Nephron progenitor cell (in vitro differentiated cells): ENCODE data around the gene ADPRHL1.

Experiments
- DNase-seq: peaks from one replicate; pipeline ENCODE4 v3.0.0; 2021
- H3K27ac Mint-ChIP-seq: 2 replicates; pipeline ENCODE4 v1.8.0; 2021; ENCODE audit warnings: mild to moderate bottlenecking, moderate library complexity, mixed read lengths
- H3K27me3 Mint-ChIP-seq: 2 replicates; pipeline ENCODE4 v1.8.0; 2021; ENCODE audit warnings: mild to moderate bottlenecking, low read depth, mixed read lengths; ENCODE audit not compliant: poor library complexity
- H3K36me3 Mint-ChIP-seq: 2 replicates; pipeline ENCODE4 v1.8.0; 2021; ENCODE audit warnings: low read depth, mixed read lengths
- H3K4me1 Mint-ChIP-seq: 2 replicates; pipeline ENCODE4 v1.8.0; 2021; ENCODE audit warnings: mixed read lengths
- H3K4me3 Mint-ChIP-seq: 2 replicates; pipeline ENCODE4 v1.8.0; 2021; ENCODE audit warnings: mild to moderate bottlenecking, moderate library complexity, mixed read lengths
- H3K9me3 Mint-ChIP-seq: 2 replicates; pipeline ENCODE4 v1.8.0; 2021; ENCODE audit warnings: mild to moderate bottlenecking, moderate library complexity, mixed read lengths
- TF ChIP-seq, protein P1 (sequence below): fragments of 200-600 bp; sonication (generic); IDR thresholded peaks from 2 replicates; pipeline ENCODE4 v1.5.0; 2021; ENCODE audit warnings: antibody characterized with exemption

Gene ADPRHL1

DNA sequence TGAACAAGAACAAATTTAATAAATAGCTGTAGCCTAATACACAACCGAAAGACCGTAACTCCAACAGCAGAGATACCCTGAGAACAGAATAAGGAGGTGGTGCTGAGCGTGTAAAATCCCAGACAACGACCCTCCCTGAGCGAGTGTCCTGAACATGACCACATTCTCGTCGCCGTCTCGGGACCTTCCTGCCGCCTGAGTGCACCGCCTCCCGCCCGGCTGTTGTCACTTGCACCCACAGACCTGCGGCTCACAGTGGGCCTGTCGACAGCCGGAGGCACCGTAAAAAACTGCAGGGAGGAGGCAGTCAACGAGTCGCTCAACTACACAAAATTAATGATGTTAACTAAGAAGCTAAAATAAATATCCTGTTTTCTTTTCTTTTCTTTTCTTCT lies 53.5 kb downstream of the ADPRHL1 start:
- TF ChIP-seq, protein P1, sequence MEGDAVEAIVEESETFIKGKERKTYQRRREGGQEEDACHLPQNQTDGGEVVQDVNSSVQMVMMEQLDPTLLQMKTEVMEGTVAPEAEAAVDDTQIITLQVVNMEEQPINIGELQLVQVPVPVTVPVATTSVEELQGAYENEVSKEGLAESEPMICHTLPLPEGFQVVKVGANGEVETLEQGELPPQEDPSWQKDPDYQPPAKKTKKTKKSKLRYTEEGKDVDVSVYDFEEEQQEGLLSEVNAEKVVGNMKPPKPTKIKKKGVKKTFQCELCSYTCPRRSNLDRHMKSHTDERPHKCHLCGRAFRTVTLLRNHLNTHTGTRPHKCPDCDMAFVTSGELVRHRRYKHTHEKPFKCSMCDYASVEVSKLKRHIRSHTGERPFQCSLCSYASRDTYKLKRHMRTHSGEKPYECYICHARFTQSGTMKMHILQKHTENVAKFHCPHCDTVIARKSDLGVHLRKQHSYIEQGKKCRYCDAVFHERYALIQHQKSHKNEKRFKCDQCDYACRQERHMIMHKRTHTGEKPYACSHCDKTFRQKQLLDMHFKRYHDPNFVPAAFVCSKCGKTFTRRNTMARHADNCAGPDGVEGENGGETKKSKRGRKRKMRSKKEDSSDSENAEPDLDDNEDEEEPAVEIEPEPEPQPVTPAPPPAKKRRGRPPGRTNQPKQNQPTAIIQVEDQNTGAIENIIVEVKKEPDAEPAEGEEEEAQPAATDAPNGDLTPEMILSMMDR: no peak
- Mint-ChIP-seq H3K4me1 (peaks cover 34% of the 10 kb centered on the region), H3K27ac (peak overlapping the region; percentile 36), H3K36me3 (no peaks in the 10 kb centered on the region), H3K27me3 (peaks cover 15% of the 10 kb centered on the region), H3K4me3 (no peak overlapping the region), H3K9me3 (no peaks in the 10 kb centered on the region)
- no peak for DNase-seq

DNA sequence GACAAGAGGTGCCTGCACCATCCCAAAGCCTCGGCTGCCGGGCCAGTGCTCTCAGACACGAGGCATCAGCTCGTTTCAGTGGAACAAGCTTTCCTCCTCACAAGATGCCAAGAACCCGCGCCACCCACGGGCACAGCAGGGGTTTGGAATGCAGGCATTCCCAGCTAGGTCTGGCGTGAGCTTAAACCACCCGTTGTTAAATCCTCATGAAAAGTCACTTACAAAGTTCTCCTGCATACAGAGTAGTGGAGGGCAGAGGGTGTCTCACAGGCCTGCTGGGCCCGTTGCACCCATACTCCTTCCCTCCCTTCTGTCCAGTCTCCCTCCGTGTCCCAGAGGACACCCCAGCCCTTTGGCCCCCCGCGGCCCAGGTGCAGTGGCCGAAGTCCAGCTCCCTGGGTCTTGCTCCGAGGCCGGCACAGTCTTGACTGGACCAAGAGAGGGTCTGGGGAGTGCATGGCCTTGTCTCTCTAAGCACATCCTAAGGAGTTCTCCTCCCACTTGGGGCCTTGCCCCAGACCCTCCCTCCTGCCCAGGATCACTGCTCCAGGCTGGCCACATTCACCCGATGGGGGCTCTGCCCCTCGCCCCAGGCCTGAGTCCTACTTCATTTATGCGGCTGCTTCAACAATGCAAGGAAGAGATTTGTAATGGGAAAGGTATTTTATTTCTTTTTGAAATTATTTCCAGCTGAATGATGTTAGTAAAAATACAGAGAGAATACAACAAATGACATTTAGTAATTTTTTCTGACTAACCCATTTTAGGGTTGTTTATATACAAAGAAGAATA lies 54.1 kb downstream of the ADPRHL1 start:
- no peak for DNase-seq
- no peak overlapping the region for H3K4me3 Mint-ChIP-seq
- no peaks in the 10 kb centered on the region for H3K9me3 Mint-ChIP-seq
- H3K4me1 Mint-ChIP-seq: peaks cover 34% of the 10 kb centered on the region
- peaks cover 15% of the 10 kb centered on the region for H3K27me3 Mint-ChIP-seq
- H3K27ac Mint-ChIP-seq: peak overlapping the region; percentile 36
- TF ChIP-seq, protein P1: no peak
- no peaks in the 10 kb centered on the region for H3K36me3 Mint-ChIP-seq

DNA sequence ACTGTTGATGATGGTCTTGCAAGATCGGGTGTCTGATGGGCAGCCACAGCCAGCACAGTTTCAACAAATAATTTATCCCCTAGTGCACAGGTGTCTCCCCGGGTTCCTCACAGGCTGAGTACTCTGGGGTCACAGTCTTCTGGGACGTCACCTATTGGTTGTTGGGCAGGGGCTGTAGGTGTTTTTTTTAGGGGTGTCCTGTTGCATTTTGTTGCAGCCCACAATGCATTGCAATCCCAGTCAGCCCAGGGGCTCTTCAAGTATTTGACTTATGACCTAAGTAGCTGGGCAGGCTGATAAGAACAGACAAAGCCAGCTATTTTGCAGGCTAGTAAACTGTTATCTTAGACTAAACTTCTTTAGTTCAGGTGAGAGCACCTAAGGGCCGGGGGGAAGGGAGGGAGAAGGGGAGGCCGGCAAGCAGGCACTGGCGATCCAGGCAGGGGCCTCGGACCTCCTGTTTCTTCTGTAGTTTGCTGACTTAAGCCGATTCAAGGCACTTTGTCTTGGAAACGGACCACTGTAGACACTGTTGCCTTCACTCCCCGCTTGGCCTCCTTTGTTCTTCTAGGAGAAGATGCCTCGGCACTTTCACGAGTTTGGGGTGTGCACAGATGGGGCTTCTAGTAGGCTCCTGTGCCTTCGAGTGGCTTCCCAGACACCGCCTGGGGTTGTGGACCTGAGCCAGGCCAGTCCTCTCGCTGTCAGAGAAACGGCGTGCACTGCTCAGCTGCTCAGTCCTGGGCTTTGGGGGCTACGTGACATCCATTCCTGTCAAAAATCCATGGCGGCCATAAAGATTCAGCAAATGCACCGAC lies 55.5 kb downstream of the ADPRHL1 start:
- Mint-ChIP-seq H3K27ac (peak overlapping the region; percentile 91), H3K27me3 (peaks cover 15% of the 10 kb centered on the region), H3K9me3 (no peaks in the 10 kb centered on the region), H3K4me1 (peaks cover 41% of the 10 kb centered on the region), H3K4me3 (no peak overlapping the region), H3K36me3 (no peaks in the 10 kb centered on the region)
- no peak for DNase-seq
- TF ChIP-seq, protein P1: no peak

DNA sequence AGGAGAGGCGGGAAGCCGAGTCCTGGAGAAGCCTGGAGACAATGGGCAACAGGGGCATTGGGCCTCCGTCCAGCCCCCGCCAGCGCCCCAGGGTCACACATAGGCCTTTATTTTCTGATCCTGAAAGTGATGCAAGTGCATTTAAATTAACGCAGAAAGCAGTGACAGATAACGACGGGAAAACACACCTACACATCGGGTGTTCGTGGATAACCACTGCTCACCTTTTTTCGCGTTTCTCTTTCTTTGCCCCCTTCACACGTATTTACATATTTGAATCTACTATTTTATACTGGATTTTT lies 59.0 kb downstream of the ADPRHL1 start:
- TF ChIP-seq, protein P1: peak; percentile 19
- no peak for DNase-seq
- peak overlapping the region; percentile 42 for H3K4me3 Mint-ChIP-seq
- H3K4me1 Mint-ChIP-seq: peaks cover 20% of the 10 kb centered on the region
- peaks cover 21% of the 10 kb centered on the region for H3K9me3 Mint-ChIP-seq
- no peak overlapping the region for H3K27ac Mint-ChIP-seq
- peaks cover 14% of the 10 kb centered on the region for H3K36me3 Mint-ChIP-seq
- H3K27me3 Mint-ChIP-seq: peaks cover 11% of the 10 kb centered on the region

DNA sequence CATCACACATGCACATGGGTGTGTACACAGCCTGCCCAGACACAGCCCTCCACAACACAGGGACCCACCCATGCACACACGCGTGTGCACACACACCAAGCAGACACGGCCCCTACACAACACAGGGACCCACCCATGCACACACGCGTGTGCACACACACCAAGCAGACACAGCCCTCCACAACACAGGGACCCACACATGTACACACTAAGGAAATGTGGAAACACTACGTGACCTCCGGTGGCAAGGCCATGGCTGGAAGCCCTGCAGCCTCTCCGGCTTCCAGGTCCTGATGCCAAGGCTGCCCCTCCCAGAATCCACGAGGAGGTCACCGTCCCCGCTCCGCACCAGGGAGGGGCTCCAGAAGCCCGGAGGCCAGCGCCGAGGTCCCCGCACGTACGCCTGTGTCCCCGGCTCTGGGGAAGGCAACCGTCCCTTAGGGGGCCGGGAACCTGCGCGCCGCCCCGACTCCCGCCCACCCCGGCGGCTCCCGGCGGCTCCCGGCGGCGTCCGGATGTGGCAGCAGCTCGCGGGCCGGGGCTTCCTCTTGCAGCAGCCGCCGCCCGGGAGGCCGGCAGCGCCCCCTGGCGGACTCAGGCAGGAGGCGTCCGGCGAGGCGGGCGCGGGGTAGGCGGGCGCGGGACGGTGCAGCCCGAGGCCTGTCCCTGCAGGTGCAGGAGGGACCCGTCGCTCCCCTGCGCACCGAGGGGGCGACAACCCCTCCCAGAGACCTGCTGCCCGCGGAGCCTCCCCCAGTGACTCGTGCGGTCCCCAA lies 59.5 kb downstream of the ADPRHL1 start:
- TF ChIP-seq, protein P1: peak; percentile 62
- Mint-ChIP-seq H3K27ac (no peak overlapping the region), H3K4me1 (peaks cover 16% of the 10 kb centered on the region), H3K27me3 (peaks cover 10% of the 10 kb centered on the region), H3K4me3 (peak overlapping the region; percentile 90), H3K36me3 (peaks cover 14% of the 10 kb centered on the region), H3K9me3 (peaks cover 25% of the 10 kb centered on the region)
- peak; percentile 89 for DNase-seq
